H1 (cell line): ENCODE results near the gene HIPK1. TPM values are rescaled to one million over a fixed set of nuclear protein-coding genes. Genes with fewer than 3 reads are reported as not detected.

Experiments
- CHD7 ChIP-seq: fragments of 300-600 bp; sonication (generic); IDR thresholded peaks from 2 replicates; pipeline ENCODE4 v1.7.1; 2012; ENCODE audit warnings: low read length, moderate library complexity, mild to moderate bottlenecking, inconsistent platforms; ENCODE audit not compliant: insufficient replicate concordance
- CTBP2 ChIP-seq: IDR thresholded peaks from 2 replicates; pipeline ENCODE4 v1.7.0; 2011; ENCODE audit warnings: borderline replicate concordance, mild to moderate bottlenecking, moderate library complexity, mixed read lengths, low read length; ENCODE audit not compliant: insufficient read depth, insufficient read length
- E2F6 ChIP-seq: IDR thresholded peaks from 2 replicates; pipeline ENCODE4 v1.6.1; 2012; ENCODE audit warnings: inconsistent platforms
- KDM1A ChIP-seq: fragments of 200-600, 300-600 bp; sonication (generic); IDR thresholded peaks from 2 replicates; pipeline ENCODE4 v1.7.1; 2016; ENCODE audit warnings: mild to moderate bottlenecking, low read length, borderline replicate concordance
- SP4 ChIP-seq: IDR thresholded peaks from 2 replicates; pipeline ENCODE4 v1.6.1; 2012; ENCODE audit warnings: low read length, inconsistent platforms
- USF2 ChIP-seq: IDR thresholded peaks from 2 replicates; pipeline ENCODE4 v1.6.1; 2011; ENCODE audit warnings: low read length, improper control_type of control experiment
- polyA plus RNA-seq, 7 experiments: library from polyadenylated mRNA; depleted of rRNA in 3 of 7; stranded (reverse) in 5 of 7; unstranded in 2 of 7; fragments of >200 nt in 5 of 7; fragments of 200-250 nt in 2 of 7; gene quantifications; 1 replicate in 5 of 7; 2 replicates in 1 of 7; 4 replicates in 1 of 7; pipeline versions ENCODE4 v1.2.1 to v1.2.3, GENCODE V29; 2011 to 2013; ENCODE audit warnings: missing spikeins in 2 of 7, mixed read lengths in 2 of 7
- total RNA-seq: library from RNA; stranded (reverse); fragmentation: NEBNext Ultra II Directional; extraction: Animal tissue kit (Norgen Biotek cat#: 25700); gene quantifications from 2 replicates; pipeline ENCODE4 v1.2.1, GENCODE V29; 2021

The HIPK1 gene
- total and polyA plus RNA-seq, 2 of the 8 experiments (the other 6 are each of a cell fraction or from before 2014, with no cell fraction given) = 46.2 to 64.3 TPM

- TF ChIP-seq CHD7 (no peak), SP4 (no peak), E2F6 (no peak), USF2 (no peak), CTBP2 (no peak), KDM1A (no peak)
Observed at GRCh38 chr1:113901191-113901590, 27.9 kb upstream of the HIPK1 start (continued).
